SK-N-SH (cell line): ENCODE data around the gene NCS1. TPM values are rescaled to one million over a fixed set of nuclear protein-coding genes. Genes with fewer than 3 reads are reported as not detected.

Source experiments
- CTCF ChIA-PET: fragments of 300-600, 350-600 bp; formaldehyde crosslinking; extraction: SDS; loops from one replicate; lab custom pipeline; 2021; lab: Yijun Ruan, JAX
- POLR2A ChIA-PET: fragments of 350-600 bp; sonication (Branson Sonifier 250); formaldehyde crosslinking; extraction: SDS; loops from one replicate; lab custom pipeline; 2020; ENCODE audit warnings: antibody characterized with exemption, inconsistent platforms; lab: Yijun Ruan, JAX
- DNase-seq: peaks from one replicate; pipeline ENCODE4 v3.0.0; 2012
- H2AFZ ChIP-seq: fragments of 200-600 bp; sonication (generic); 2 replicates; pipeline ENCODE4 v1.8.1; 2016; ENCODE audit warnings: antibody characterized with exemption, mild to moderate bottlenecking, low read depth
- H3F3A ChIP-seq: fragments of 200-600 bp; sonication (generic); replicated peaks from 2 replicates; pipeline ENCODE3; 2016; ENCODE audit warnings: antibody characterized with exemption, mild to moderate bottlenecking; ENCODE audit not compliant: insufficient read depth
- H3K27ac ChIP-seq, 2 experiments: fragments of 200-500 bp in 1 of 2; fragments of 200-600 bp in 1 of 2; sonication (Bioruptor generic) in 1 of 2; sonication (generic), shearing (Covaris generic) in 1 of 2; 2 replicates each; pipeline versions ENCODE4 v1.5.1 to v1.6.1; 2014 to 2016; ENCODE audit warnings: low read depth in 2 of 2, inconsistent platforms in 1 of 2, low read length in 1 of 2, mild to moderate bottlenecking in 1 of 2, mixed read lengths in 1 of 2
- H3K27me3 ChIP-seq: fragments of 200-600 bp; sonication (generic), shearing (Covaris generic); 2 replicates; pipeline ENCODE4 v1.6.1; 2016; ENCODE audit warnings: mixed run types; ENCODE audit not compliant: insufficient read depth
- H3K36me3 ChIP-seq, 2 experiments: fragments of 200-500 bp in 1 of 2; fragments of 200-600 bp in 1 of 2; sonication (Bioruptor generic) in 1 of 2; sonication (generic) in 1 of 2; replicated peaks in 1 of 2; 2 replicates each; pipeline versions ENCODE3 to v1.5.1; 2014 to 2016; ENCODE audit warnings: low read length in 1 of 2, mild to moderate bottlenecking in 1 of 2; ENCODE audit not compliant: insufficient read depth in 2 of 2, control insufficient read depth in 1 of 2
- H3K4me1 ChIP-seq, 2 experiments: fragments of 200-500 bp in 1 of 2; fragments of 200-600 bp in 1 of 2; sonication (Bioruptor generic) in 1 of 2; sonication (generic), shearing (Covaris generic) in 1 of 2; 2 replicates each; pipeline versions ENCODE4 v1.5.1 to v1.6.1; 2014 to 2016; ENCODE audit warnings: low read depth in 1 of 2, low read length in 1 of 2, mixed run types in 1 of 2; ENCODE audit not compliant: insufficient read depth in 2 of 2, control insufficient read depth in 1 of 2
- H3K4me2 ChIP-seq: fragments of 200-600 bp; sonication (generic), shearing (Covaris generic); 2 replicates; pipeline ENCODE4 v1.6.1; 2017; ENCODE audit warnings: mixed run types
- H3K4me3 ChIP-seq, 2 experiments: fragments of 200-500 bp in 1 of 2; fragments of 200-600 bp in 1 of 2; sonication (Bioruptor generic) in 1 of 2; sonication (generic), shearing (Covaris generic) in 1 of 2; 2 replicates each; pipeline versions ENCODE4 v1.5.1 to v1.8.1; 2014 to 2016; ENCODE audit warnings: low read depth in 2 of 2, inconsistent platforms in 1 of 2, low read length in 1 of 2, mild to moderate bottlenecking in 1 of 2, mixed read lengths in 1 of 2, moderate library complexity in 1 of 2
- H3K79me2 ChIP-seq: fragments of 200-600 bp; sonication (generic); 2 replicates; pipeline ENCODE4 v1.8.1; 2017; ENCODE audit warnings: mild to moderate bottlenecking; ENCODE audit not compliant: insufficient read depth
- H3K9ac ChIP-seq: fragments of 200-600 bp; sonication (generic); 2 replicates; pipeline ENCODE4 v1.6.1; 2017; ENCODE audit warnings: mixed run types
- H3K9me2 ChIP-seq: fragments of 200-600 bp; sonication (generic); 2 replicates; pipeline ENCODE4 v1.6.1; 2017; ENCODE audit warnings: mixed run types
- H3K9me3 ChIP-seq: fragments of 200-600 bp; sonication (generic); 2 replicates; pipeline ENCODE4 v1.6.1; 2017; ENCODE audit warnings: mixed run types, mild to moderate bottlenecking, moderate library complexity
- H4K20me1 ChIP-seq: fragments of 200-600 bp; sonication (generic); 2 replicates; pipeline ENCODE4 v1.6.1; 2017; ENCODE audit warnings: mild to moderate bottlenecking, mixed run types; ENCODE audit not compliant: insufficient read depth
- CHD2 ChIP-seq: fragments of 150-350 bp; IDR thresholded peaks from 2 replicates; pipeline ENCODE4 v1.6.1; 2018; ENCODE audit warnings: low read length; ENCODE audit not compliant: partially characterized antibody
- CTCF ChIP-seq: fragments of 200-600 bp; sonication (generic); IDR thresholded peaks from 2 replicates; pipeline ENCODE4 v1.6.1; 2017; ENCODE audit warnings: antibody characterized with exemption, mild to moderate bottlenecking, moderate library complexity
- JUND ChIP-seq: IDR thresholded peaks from 2 replicates; pipeline ENCODE4 v1.4.0; 2012
- MXI1 ChIP-seq: IDR thresholded peaks from 2 replicates; pipeline ENCODE4 v1.6.1; 2012; ENCODE audit warnings: mild to moderate bottlenecking, low read depth, low read length, improper control_type of control experiment
- NRF1 ChIP-seq: IDR thresholded peaks from 2 replicates; pipeline ENCODE4 v1.6.1; 2012; ENCODE audit warnings: low read depth, mild to moderate bottlenecking, low read length
- PBX3 ChIP-seq: IDR thresholded peaks from 2 replicates; pipeline ENCODE4; 2012
- POLR2AphosphoS5 ChIP-seq: IDR thresholded peaks from 2 replicates; pipeline ENCODE4 v1.6.1; 2012; ENCODE audit warnings: low read depth, low read length
- RAD21 ChIP-seq: IDR thresholded peaks from 2 replicates; pipeline ENCODE4 v1.6.1; 2012; ENCODE audit warnings: mild to moderate bottlenecking, low read length
- RCOR1 ChIP-seq: fragments of 150-350 bp; IDR thresholded peaks from 2 replicates; pipeline ENCODE4 v1.6.1; 2017; ENCODE audit warnings: antibody characterized with exemption, low read length
- RFX5 ChIP-seq: IDR thresholded peaks from 2 replicates; pipeline ENCODE4 v1.6.1; 2012; ENCODE audit warnings: mild to moderate bottlenecking, improper control_type of control experiment, low read length
- RXRA ChIP-seq: IDR thresholded peaks from 2 replicates; pipeline ENCODE4 v1.4.0; 2012; ENCODE audit warnings: low read depth, mild to moderate bottlenecking, borderline replicate concordance
- TCF12 ChIP-seq: IDR thresholded peaks from 2 replicates; pipeline ENCODE4 v1.4.0; 2012
- YY1 ChIP-seq: IDR thresholded peaks from 2 replicates; pipeline ENCODE4 v1.4.0; 2012; ENCODE audit warnings: low read depth, mild to moderate bottlenecking
- ZBTB33 ChIP-seq: IDR thresholded peaks from 2 replicates; pipeline ENCODE4 v1.4.0; 2012; ENCODE audit warnings: low read depth, borderline replicate concordance
- WGBS: methylation state at CpG from one replicate; pipeline ENCODE4 v1.1.6; 2017; ENCODE audit warnings: low lambda C conversion rate; 5-methylcytosine and 5-hydroxymethylcytosine counted together
- polyA plus RNA-seq, 3 experiments: library from polyadenylated mRNA; depleted of rRNA; stranded (reverse); fragments of >200 nt; gene quantifications; 2 replicates each; pipeline ENCODE4 v1.2.3, GENCODE V29; 2012

The NCS1 gene
- polyA plus RNA-seq, 1 of the 3 experiments (the other 2 are of a cell fraction) = 40.6 TPM

GRCh38 chr9:130144703-130145102 lies 27.5 kb upstream of the NCS1 start:
- Histone ChIP-seq H4K20me1 (no peaks in the 10 kb centered on the region), H3K9ac (no peak overlapping the region), H3K27ac (no peak overlapping the region), H3K79me2 (no peaks in the 10 kb centered on the region), H3K9me3 (no peaks in the 10 kb centered on the region), H3F3A (no peaks in the 10 kb centered on the region), H2AFZ (no peak overlapping the region), H3K4me2 (no peak overlapping the region), H3K27me3 (no peaks in the 10 kb centered on the region), H3K4me3 (no peak overlapping the region), H3K9me2 (no peaks in the 10 kb centered on the region), H3K36me3 (no peaks in the 10 kb centered on the region), H3K4me1 (peaks cover 2 to 16% of the 10 kb centered on the region in 2 experiments; a peak in 2 of 4 replicates)
- TF ChIP-seq MXI1 (no peak), RCOR1 (no peak), TCF12 (no peak), CTCF (no peak), ZBTB33 (no peak), RXRA (no peak), CHD2 (no peak), RFX5 (no peak), POLR2AphosphoS5 (no peak), NRF1 (no peak), RAD21 (no peak), YY1 (no peak)
- DNase-seq = no peak
- ChIA-PET CTCF (interaction anchor here (1.1 to 3.7 kb wide), 7 partner anchors 12 to 302 kb away, joined by 3 to 18 read pairs (median 4); no protein-coding TSS in a partner anchor), POLR2A (interaction anchor here (1.4 kb wide), 1 partner anchor 26 kb away, joined by 3 read pairs; no protein-coding TSS in a partner anchor)
- 72% methylated on average over 5 of the region's 5 CpGs for WGBS

GRCh38 chr9:130145658-130146057 lies 26.5 kb upstream of the NCS1 start:
- TF ChIP-seq PBX3 (no peak), JUND (no peak)
- no peak overlapping the region for H2AFZ ChIP-seq
- H3F3A ChIP-seq = no peaks in the 10 kb centered on the region
- ChIA-PET CTCF (interaction anchor here (0.8 to 1.9 kb wide), 5 partner anchors 20 to 260 kb away, joined by 3 to 5 read pairs (median 4); no protein-coding TSS in a partner anchor), POLR2A (interaction anchor here (1.4 kb wide), 1 partner anchor 27 kb away, joined by 3 read pairs; no protein-coding TSS in a partner anchor)
- H3K27me3 ChIP-seq = no peaks in the 10 kb centered on the region
- H3K27ac ChIP-seq = no peak overlapping the region
- H3K4me1 ChIP-seq = peaks cover 2 to 14% of the 10 kb centered on the region in 2 experiments; a peak in 2 of 4 replicates
- DNase-seq = no peak
- WGBS = 88% methylated on average over 1 of the region's 1 CpG
- no peak overlapping the region for H3K4me3 ChIP-seq
- H3K9me3 ChIP-seq = no peaks in the 10 kb centered on the region
- H3K9me2 ChIP-seq = no peaks in the 10 kb centered on the region
- no peaks in the 10 kb centered on the region for H4K20me1 ChIP-seq
- H3K79me2 ChIP-seq = no peaks in the 10 kb centered on the region
- H3K9ac ChIP-seq = no peak overlapping the region
- H3K4me2 ChIP-seq = no peak overlapping the region
- H3K36me3 ChIP-seq = no peaks in the 10 kb centered on the region
